Mesothelial cell of epicardium (in vitro differentiated cells): Measurements from ENCODE around the gene DPP6. TPM values are rescaled to one million over a fixed set of nuclear protein-coding genes. Genes with fewer than 3 reads are reported as not detected.

ENCODE experiments used
- DNase-seq, 2 experiments: peaks; one replicate each; pipeline ENCODE4 v3.0.0; 2021; ENCODE audit warnings: low spot score in 2 of 2; ENCODE audit not compliant: unreplicated experiment in 2 of 2
- H3K27ac Mint-ChIP-seq: 2 replicates; pipeline ENCODE4 v1.8.0; 2021; ENCODE audit warnings: mixed read lengths
- H3K27me3 Mint-ChIP-seq: 2 replicates; pipeline ENCODE4 v1.8.0; 2021; ENCODE audit warnings: low read depth, mixed read lengths
- H3K36me3 Mint-ChIP-seq: 2 replicates; pipeline ENCODE4 v1.8.0; 2021; ENCODE audit warnings: mixed read lengths
- H3K4me1 Mint-ChIP-seq: 2 replicates; pipeline ENCODE4 v1.8.0; 2021; ENCODE audit warnings: mixed read lengths
- H3K4me3 Mint-ChIP-seq: 2 replicates; pipeline ENCODE4 v1.8.0; 2021; ENCODE audit warnings: mild to moderate bottlenecking, moderate library complexity, mixed read lengths
- H3K9me3 Mint-ChIP-seq: 2 replicates; pipeline ENCODE4 v1.8.0; 2021; ENCODE audit warnings: mixed read lengths
- CTCF ChIP-seq: fragments of 200-600 bp; sonication (generic); IDR thresholded peaks from one replicate; pipeline ENCODE4 v1.5.0; 2021; ENCODE audit warnings: antibody characterized with exemption; ENCODE audit not compliant: unreplicated experiment
- total RNA-seq: library from RNA; stranded (reverse); gene quantifications from 3 replicates; pipeline ENCODE4 v1.2.1, GENCODE V29; 2021

DPP6 gene
- total RNA-seq, 1 donor from 2014 or later, result 0.09 TPM

- Mint-ChIP-seq H3K27ac (no peak overlapping the region), H3K9me3 (no peaks in the 10 kb centered on the region), H3K27me3 (peaks cover 2% of the 10 kb centered on the region), H3K36me3 (no peaks in the 10 kb centered on the region), H3K4me3 (no peak overlapping the region), H3K4me1 (no peaks in the 10 kb centered on the region)
- TF ChIP-seq CTCF, result no peak
- DNase-seq, result no peak
These were observed 437.7 kb downstream of the DPP6 start for GRCh38 chr7:154489897-154490296.

- no peak for TF ChIP-seq CTCF
These were observed 441.4 kb downstream of the DPP6 start for GRCh38 chr7:154493594-154493993.

GRCh38 chr7:154497751-154498150 lies 445.6 kb downstream of the DPP6 start:
- no peak for TF ChIP-seq CTCF
- no peak for DNase-seq
- peaks cover 16% of the 10 kb centered on the region for H3K9me3 Mint-ChIP-seq
- H3K36me3 Mint-ChIP-seq, result peaks cover 4% of the 10 kb centered on the region
- H3K27ac Mint-ChIP-seq, result no peak overlapping the region
- H3K4me3 Mint-ChIP-seq, result no peak overlapping the region
- H3K27me3 Mint-ChIP-seq, result no peaks in the 10 kb centered on the region
- no peaks in the 10 kb centered on the region for H3K4me1 Mint-ChIP-seq

More at GRCh38 chr7:154493594-154493993, 441.4 kb downstream of the DPP6 start:
- Mint-ChIP-seq H3K36me3 (no peaks in the 10 kb centered on the region), H3K27me3 (peaks cover 2% of the 10 kb centered on the region), H3K4me3 (no peak overlapping the region), H3K4me1 (no peaks in the 10 kb centered on the region), H3K9me3 (no peaks in the 10 kb centered on the region), H3K27ac (no peak overlapping the region)
- no peak for DNase-seq

- H3K36me3 Mint-ChIP-seq, result peaks cover 4% of the 10 kb centered on the region
- H3K27ac Mint-ChIP-seq, result no peak overlapping the region
- TF ChIP-seq CTCF, result peak; percentile 78
- H3K4me3 Mint-ChIP-seq, result no peak overlapping the region
- DNase-seq, result no peak
- peaks cover 19% of the 10 kb centered on the region for H3K9me3 Mint-ChIP-seq
- H3K4me1 Mint-ChIP-seq, result peaks cover 12% of the 10 kb centered on the region
- no peaks in the 10 kb centered on the region for H3K27me3 Mint-ChIP-seq
These were observed 451.9 kb downstream of the DPP6 start for GRCh38 chr7:154503962-154504550.

GRCh38 chr7:154504918-154505317 lies 452.7 kb downstream of the DPP6 start:
- H3K27ac Mint-ChIP-seq, result no peak overlapping the region
- TF ChIP-seq CTCF, result no peak
- peaks cover 12% of the 10 kb centered on the region for H3K4me1 Mint-ChIP-seq
- no peaks in the 10 kb centered on the region for H3K27me3 Mint-ChIP-seq
- H3K9me3 Mint-ChIP-seq, result peaks cover 26% of the 10 kb centered on the region
- peaks cover 4% of the 10 kb centered on the region for H3K36me3 Mint-ChIP-seq
- no peak for DNase-seq
- H3K4me3 Mint-ChIP-seq, result no peak overlapping the region

GRCh38 chr7:154505362-154505761 lies 453.2 kb downstream of the DPP6 start:
- Mint-ChIP-seq H3K4me3 (no peak overlapping the region), H3K36me3 (peaks cover 4% of the 10 kb centered on the region), H3K4me1 (peaks cover 12% of the 10 kb centered on the region), H3K27ac (no peak overlapping the region), H3K27me3 (no peaks in the 10 kb centered on the region), H3K9me3 (peaks cover 22% of the 10 kb centered on the region)
- DNase-seq, result no peak
- TF ChIP-seq CTCF, result no peak
